ENCODE measurements around the gene MAOA.

MAOA gene

DNA sequence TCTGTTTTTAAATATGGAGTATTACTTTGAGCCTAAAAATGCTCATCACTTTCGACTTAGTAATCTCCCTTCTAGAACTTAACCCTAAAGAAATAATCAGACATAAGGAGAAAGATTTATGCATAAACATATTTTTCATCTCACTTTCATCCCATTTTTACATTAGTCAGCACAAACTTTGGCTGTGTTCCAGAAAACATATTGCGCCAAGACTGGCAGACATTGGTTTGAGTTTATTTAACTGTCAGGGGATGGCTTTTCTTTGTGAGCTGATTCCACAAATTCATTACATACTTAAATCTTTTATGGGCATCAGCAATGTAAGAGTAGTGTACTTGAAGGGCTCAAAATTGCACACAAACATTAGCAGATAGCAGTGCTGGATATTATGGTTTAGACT lies 23.7 kb downstream of the MAOA start:
- H3K9me3 ChIP-seq (ENCODE audit: insufficient read depth, low read length), result no peaks in the 10 kb centered on the region
- H3K79me2 ChIP-seq (ENCODE audit: insufficient read depth, low read length), result no peaks in the 10 kb centered on the region
- TF ChIP-seq EZH2phosphoT487 (conservative IDR thresholded peaks at IDR 0.05; ENCODE audit: low read length), result no peak
- TF ChIP-seq, protein P1, sequence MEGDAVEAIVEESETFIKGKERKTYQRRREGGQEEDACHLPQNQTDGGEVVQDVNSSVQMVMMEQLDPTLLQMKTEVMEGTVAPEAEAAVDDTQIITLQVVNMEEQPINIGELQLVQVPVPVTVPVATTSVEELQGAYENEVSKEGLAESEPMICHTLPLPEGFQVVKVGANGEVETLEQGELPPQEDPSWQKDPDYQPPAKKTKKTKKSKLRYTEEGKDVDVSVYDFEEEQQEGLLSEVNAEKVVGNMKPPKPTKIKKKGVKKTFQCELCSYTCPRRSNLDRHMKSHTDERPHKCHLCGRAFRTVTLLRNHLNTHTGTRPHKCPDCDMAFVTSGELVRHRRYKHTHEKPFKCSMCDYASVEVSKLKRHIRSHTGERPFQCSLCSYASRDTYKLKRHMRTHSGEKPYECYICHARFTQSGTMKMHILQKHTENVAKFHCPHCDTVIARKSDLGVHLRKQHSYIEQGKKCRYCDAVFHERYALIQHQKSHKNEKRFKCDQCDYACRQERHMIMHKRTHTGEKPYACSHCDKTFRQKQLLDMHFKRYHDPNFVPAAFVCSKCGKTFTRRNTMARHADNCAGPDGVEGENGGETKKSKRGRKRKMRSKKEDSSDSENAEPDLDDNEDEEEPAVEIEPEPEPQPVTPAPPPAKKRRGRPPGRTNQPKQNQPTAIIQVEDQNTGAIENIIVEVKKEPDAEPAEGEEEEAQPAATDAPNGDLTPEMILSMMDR (IDR thresholded peaks at IDR 0.05; ENCODE audit: insufficient read depth, low read length, poor library complexity, severe bottlenecking), result no peak
- H3K27ac ChIP-seq (ENCODE audit: low read depth, low read length), result no peak overlapping the region
- H4K20me1 ChIP-seq (ENCODE audit: low read depth, low read length), result no peaks in the 10 kb centered on the region
- no peaks in the 10 kb centered on the region for H3K9me2 ChIP-seq (replicated peaks; ENCODE audit: insufficient read depth, low read length)
- no peaks in the 10 kb centered on the region for H3F3A ChIP-seq (ENCODE audit: insufficient read depth)
- no peak overlapping the region for H3K9ac ChIP-seq (ENCODE audit: low read length)
- no peak overlapping the region for H3K4me2 ChIP-seq (ENCODE audit: low read depth, low read length, poor library complexity, severe bottlenecking)
- no peaks in the 10 kb centered on the region for H3K27me3 ChIP-seq (ENCODE audit: low read length)
- H2AFZ ChIP-seq (ENCODE audit: low read depth, low read length, severe bottlenecking), result no peak overlapping the region
- H3K36me3 ChIP-seq (ENCODE audit: low read length), result no peaks in the 10 kb centered on the region
- H3K4me3 ChIP-seq (ENCODE audit: insufficient read depth, low read length, poor library complexity, severe bottlenecking), result no peak overlapping the region

DNA sequence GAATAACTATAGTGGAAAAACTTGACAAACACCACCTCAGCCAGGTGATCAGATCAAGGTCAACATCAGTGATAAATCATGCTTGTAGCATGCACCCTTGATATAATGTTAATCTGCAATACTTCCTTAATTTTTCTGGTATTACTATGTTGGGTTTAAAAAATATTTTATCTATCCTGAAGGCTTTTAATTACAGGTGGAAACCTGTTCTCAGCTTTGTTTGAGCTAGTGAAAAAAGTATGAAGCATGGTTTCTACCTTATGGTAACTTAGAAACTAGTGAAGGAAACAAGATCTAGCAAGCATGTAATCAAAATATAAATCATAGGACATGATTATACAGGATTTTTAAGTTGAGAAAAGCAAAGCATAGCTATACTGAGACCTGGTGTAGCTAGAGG lies 26.6 kb downstream of the MAOA start:
- no peak overlapping the region for H3K9ac ChIP-seq (ENCODE audit: low read length)
- H2AFZ ChIP-seq (ENCODE audit: low read depth, low read length, severe bottlenecking), result no peak overlapping the region
- no peak overlapping the region for H3K4me3 ChIP-seq (ENCODE audit: insufficient read depth, low read length, poor library complexity, severe bottlenecking)
- H4K20me1 ChIP-seq (ENCODE audit: low read depth, low read length), result no peaks in the 10 kb centered on the region
- no peaks in the 10 kb centered on the region for H3K27me3 ChIP-seq (ENCODE audit: low read length)
- TF ChIP-seq, protein P1 (IDR thresholded peaks at IDR 0.05; ENCODE audit: insufficient read depth, low read length, poor library complexity, severe bottlenecking), result no peak
- no peak for TF ChIP-seq EZH2phosphoT487 (conservative IDR thresholded peaks at IDR 0.05; ENCODE audit: low read length)
- no peak overlapping the region for H3K27ac ChIP-seq (ENCODE audit: low read depth, low read length)
- no peaks in the 10 kb centered on the region for H3K36me3 ChIP-seq (ENCODE audit: low read length)
- no peak overlapping the region for H3K4me2 ChIP-seq (ENCODE audit: low read depth, low read length, poor library complexity, severe bottlenecking)
- no peaks in the 10 kb centered on the region for H3K79me2 ChIP-seq (ENCODE audit: insufficient read depth, low read length)
- H3K9me2 ChIP-seq (replicated peaks; ENCODE audit: insufficient read depth, low read length), result no peaks in the 10 kb centered on the region
- no peaks in the 10 kb centered on the region for H3F3A ChIP-seq (ENCODE audit: insufficient read depth)
- no peaks in the 10 kb centered on the region for H3K9me3 ChIP-seq (ENCODE audit: insufficient read depth, low read length)

DNA sequence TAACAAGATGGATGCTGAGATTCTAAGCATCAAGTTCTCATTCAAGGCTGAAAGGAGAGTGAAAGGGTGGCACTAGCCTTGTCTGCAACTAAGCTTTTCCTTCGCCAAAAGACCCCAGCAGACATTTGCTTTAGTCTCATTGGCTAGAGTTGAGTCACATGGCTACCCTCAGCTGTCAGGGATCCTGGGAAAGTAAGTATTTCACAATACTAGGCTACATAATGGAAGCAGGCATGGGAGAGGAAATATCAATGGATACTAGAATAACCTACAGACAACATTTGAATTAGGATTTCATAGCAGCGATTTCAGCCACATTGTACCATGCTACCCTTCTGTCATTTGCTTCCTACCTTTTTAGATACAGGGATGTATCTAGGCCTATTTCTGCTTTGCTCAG lies 29.1 kb downstream of the MAOA start:
- Histone ChIP-seq H3K9me3 (ENCODE audit: insufficient read depth, low read length) (no peaks in the 10 kb centered on the region), H4K20me1 (ENCODE audit: low read depth, low read length) (no peaks in the 10 kb centered on the region), H3K36me3 (ENCODE audit: low read length) (no peaks in the 10 kb centered on the region), H3K9me2 (replicated peaks; ENCODE audit: insufficient read depth, low read length) (no peaks in the 10 kb centered on the region), H2AFZ (ENCODE audit: low read depth, low read length, severe bottlenecking) (no peak overlapping the region), H3K4me3 (ENCODE audit: insufficient read depth, low read length, poor library complexity, severe bottlenecking) (no peak overlapping the region), H3K27ac (ENCODE audit: low read depth, low read length) (no peak overlapping the region), H3F3A (ENCODE audit: insufficient read depth) (no peaks in the 10 kb centered on the region), H3K79me2 (ENCODE audit: insufficient read depth, low read length) (no peaks in the 10 kb centered on the region), H3K4me2 (ENCODE audit: low read depth, low read length, poor library complexity, severe bottlenecking) (no peak overlapping the region), H3K9ac (ENCODE audit: low read length) (no peak overlapping the region), H3K27me3 (ENCODE audit: low read length) (no peaks in the 10 kb centered on the region)
- TF ChIP-seq, protein P1 (IDR thresholded peaks at IDR 0.05; ENCODE audit: insufficient read depth, low read length, poor library complexity, severe bottlenecking), result no peak
- no peak for TF ChIP-seq EZH2phosphoT487 (conservative IDR thresholded peaks at IDR 0.05; ENCODE audit: low read length)
